Measurements from ENCODE around the gene YTHDF1.

The YTHDF1 gene

GRCh38 chr20:63215101-63216040, 560 bp downstream of the YTHDF1 start:
- no peak for TF ChIP-seq GATA3 (IDR thresholded peaks at IDR 0.05; ENCODE audit: low read depth, low read length)
- no peak for TF ChIP-seq GATA2 (IDR thresholded peaks at IDR 0.05; ENCODE audit: low read depth, low read length)

- TF ChIP-seq GATA3 (IDR thresholded peaks at IDR 0.05; ENCODE audit: low read depth, low read length) (no peak), GATA2 (IDR thresholded peaks at IDR 0.05; ENCODE audit: low read depth, low read length) (no peak)
These were observed 1.4 kb downstream of the YTHDF1 start for GRCh38 chr20:63214514-63214913.

- TF ChIP-seq GATA2 (IDR thresholded peaks at IDR 0.05; ENCODE audit: low read depth, low read length), result no peak
- TF ChIP-seq GATA3 (IDR thresholded peaks at IDR 0.05; ENCODE audit: low read depth, low read length), result no peak
These were observed 3.1 kb downstream of the YTHDF1 start for GRCh38 chr20:63212792-63213191.

DNA sequence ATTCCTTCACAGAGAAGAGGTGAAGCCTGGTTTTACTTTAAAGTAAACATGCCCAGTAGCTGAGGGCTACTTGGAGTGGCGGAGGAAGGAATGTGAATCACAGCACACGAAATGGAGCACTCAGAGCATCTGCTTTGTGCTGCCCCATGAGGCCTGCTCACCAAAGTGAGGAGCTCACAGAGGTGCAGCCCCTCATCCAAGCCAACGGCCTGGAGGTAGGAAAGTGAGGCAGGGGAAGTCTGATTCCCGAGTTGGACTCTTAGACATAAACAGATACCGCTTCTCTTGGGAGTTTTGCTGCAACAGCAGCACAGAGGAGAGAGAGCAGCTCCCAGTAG, 3.6 kb downstream of the YTHDF1 start:
- TF ChIP-seq GATA2 (IDR thresholded peaks at IDR 0.05; ENCODE audit: low read depth, low read length), result no peak
- no peak for TF ChIP-seq GATA3 (IDR thresholded peaks at IDR 0.05; ENCODE audit: low read depth, low read length)

- TF ChIP-seq GATA2 (IDR thresholded peaks at IDR 0.05; ENCODE audit: low read depth, low read length), result no peak
- no peak for TF ChIP-seq GATA3 (IDR thresholded peaks at IDR 0.05; ENCODE audit: low read depth, low read length)
These were observed 5.8 kb downstream of the YTHDF1 start for GRCh38 chr20:63210011-63210605.

DNA sequence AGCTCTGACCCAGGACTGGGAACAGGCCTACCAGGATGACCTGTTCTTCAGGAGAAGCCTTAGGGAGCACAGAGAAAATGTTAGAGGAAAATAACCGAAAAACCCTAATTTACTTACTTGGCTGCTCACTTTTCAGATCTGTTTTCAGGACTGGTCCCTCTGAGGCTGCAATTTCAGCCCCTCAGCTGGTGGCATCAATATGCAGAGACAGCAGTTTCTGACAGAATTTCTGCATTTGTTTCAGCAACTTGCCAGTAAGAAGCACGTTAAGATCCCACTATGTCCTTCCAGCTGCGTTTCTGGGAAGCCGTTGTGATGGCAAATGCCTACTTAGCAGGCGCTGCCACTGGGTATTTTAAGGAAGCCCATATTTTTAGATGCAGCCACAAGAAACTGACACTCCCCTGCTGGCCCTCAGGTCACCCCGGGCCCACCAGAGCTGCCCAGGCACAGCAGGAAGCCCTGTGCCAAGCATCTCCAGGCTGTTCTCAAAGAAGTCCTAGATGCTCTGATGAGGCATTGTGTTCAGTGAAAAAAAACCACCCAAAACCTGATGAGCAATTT, 7.5 kb downstream of the YTHDF1 start:
- TF ChIP-seq GATA2 (IDR thresholded peaks at IDR 0.05; ENCODE audit: low read depth, low read length), result no peak
- no peak for TF ChIP-seq GATA3 (IDR thresholded peaks at IDR 0.05; ENCODE audit: low read depth, low read length)

DNA sequence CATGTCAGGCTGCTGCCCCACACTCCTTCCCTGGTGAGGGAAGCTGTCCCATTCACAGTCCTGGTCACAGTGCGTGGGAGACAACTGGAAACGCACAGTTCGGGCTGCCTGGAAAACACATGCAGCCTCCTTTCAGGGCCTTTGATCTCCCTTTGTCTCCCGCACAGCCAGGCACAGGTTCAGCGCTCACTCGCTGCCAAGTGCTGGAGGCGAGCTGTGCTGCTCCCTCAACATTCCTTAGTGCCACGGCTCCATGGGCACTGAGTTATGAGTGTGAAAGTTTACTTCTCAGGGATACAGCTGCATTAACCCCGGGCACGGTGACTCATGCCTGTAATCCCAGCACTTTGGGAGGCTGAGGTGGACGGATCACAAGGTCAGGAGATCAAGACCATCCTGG, 9.1 kb downstream of the YTHDF1 start:
- TF ChIP-seq GATA2 (IDR thresholded peaks at IDR 0.05; ENCODE audit: low read depth, low read length) (no peak), GATA3 (IDR thresholded peaks at IDR 0.05; ENCODE audit: low read depth, low read length) (no peak)

DNA sequence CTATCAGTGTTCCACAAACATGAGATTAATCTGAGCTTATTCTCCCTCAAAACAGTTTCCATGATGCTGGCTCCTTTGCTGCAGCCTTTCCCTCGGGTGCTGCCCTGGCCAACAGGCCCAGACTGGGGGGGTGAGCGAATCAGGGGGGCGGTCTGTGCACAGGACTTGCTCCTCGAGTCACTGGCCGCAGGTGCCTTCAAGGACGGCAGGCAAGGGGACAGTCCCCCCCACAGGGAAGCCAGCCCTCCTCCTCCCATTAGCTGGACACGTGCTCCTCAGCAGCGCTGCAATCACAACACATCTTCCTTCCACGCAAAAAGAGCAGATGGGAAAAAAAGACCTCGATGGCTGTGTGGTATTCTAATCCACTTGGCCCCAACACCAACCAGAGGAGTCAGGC, 10.0 kb downstream of the YTHDF1 start:
- TF ChIP-seq GATA3 (IDR thresholded peaks at IDR 0.05; ENCODE audit: low read depth, low read length), result no peak
- TF ChIP-seq GATA2 (IDR thresholded peaks at IDR 0.05; ENCODE audit: low read depth, low read length), result no peak

DNA sequence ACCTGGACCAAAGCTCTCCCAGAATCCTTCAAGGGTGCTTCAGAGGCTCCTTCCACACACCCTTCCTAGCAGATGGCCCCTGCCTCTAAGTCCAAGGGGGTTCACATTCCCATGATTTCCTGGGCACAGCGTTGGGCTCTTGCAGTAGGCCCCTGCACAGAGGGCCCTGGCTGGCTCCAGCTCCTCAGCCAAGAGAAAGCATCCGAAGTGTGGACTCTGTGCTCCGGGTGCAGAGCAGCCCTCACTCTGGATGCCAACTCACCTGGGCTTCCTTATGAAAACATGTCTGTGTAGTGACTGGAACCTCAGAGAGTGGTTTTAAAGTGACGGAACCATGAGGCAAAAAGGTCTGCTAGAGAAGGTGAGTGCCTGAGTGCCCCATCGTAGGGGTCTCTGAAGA, 11.6 kb downstream of the YTHDF1 start:
- TF ChIP-seq GATA2 (IDR thresholded peaks at IDR 0.05; ENCODE audit: low read depth, low read length) (no peak), GATA3 (IDR thresholded peaks at IDR 0.05; ENCODE audit: low read depth, low read length) (no peak)

DNA sequence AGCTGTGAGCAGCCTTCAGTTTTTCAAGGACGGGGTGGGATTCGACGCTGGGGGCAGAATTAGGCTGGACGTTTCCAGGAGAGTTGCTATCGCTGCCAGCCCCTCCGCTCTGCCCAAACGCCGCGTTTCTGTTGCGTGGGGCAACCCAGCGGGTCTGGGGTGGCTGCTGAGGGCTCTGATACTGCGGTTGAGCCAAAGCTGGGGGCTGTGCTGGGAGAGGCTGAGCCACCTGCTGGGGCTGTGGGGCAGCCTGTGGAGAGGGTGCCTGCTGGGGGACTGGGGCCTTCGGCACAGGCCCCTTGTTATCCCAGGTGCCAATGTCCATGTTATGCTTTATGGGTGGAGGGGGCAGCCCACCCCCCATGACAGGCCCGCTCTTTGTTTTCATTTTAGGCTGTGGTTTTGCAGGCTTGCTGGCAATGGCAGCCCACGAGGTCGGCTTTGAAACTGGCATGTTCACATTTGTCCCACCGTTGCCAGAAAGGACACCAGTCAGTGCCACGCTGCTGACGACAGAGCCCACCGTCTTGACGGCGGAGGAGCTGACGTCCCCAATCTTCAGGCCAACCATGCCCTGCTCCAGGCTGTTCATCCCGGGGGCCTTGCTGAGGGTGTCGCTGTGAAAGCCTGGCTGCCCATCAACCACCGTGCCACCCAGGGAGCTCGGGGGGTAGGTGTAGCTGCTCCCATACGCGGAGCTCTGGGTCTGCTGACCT, 13.0 kb downstream of the YTHDF1 start:
- no peak for TF ChIP-seq GATA2 (IDR thresholded peaks at IDR 0.05; ENCODE audit: low read depth, low read length)

DNA sequence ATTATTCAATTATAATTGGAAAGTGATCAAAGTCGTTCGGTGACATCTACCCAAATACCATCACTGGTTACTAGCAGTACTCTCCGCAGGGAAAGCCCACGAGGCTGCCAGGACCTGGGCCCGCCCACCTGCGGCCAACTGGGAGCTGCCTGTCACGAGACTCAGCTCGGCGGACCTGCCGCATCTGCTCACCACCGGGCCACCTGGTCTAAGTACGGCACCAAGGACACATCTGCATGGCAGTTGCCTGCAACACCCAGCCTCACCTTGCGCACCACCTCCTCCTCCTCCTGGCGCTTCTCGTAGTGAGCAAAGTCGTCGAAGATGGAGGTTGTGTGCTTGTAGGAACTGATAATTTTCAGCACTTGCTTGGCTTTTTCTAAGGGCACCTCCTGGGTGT, 13.9 kb downstream of the YTHDF1 start:
- TF ChIP-seq GATA3 (IDR thresholded peaks at IDR 0.05; ENCODE audit: low read depth, low read length), result no peak
- TF ChIP-seq GATA2 (IDR thresholded peaks at IDR 0.05; ENCODE audit: low read depth, low read length), result no peak

GRCh38 chr20:63198606-63199005, 17.3 kb downstream of the YTHDF1 start:
- TF ChIP-seq GATA3 (IDR thresholded peaks at IDR 0.05; ENCODE audit: low read depth, low read length), result no peak

GRCh38 chr20:63196768-63197470, 19.0 kb downstream of the YTHDF1 start:
- TF ChIP-seq GATA2 (IDR thresholded peaks at IDR 0.05; ENCODE audit: low read depth, low read length), result no peak
- no peak for TF ChIP-seq GATA3 (IDR thresholded peaks at IDR 0.05; ENCODE audit: low read depth, low read length)

DNA sequence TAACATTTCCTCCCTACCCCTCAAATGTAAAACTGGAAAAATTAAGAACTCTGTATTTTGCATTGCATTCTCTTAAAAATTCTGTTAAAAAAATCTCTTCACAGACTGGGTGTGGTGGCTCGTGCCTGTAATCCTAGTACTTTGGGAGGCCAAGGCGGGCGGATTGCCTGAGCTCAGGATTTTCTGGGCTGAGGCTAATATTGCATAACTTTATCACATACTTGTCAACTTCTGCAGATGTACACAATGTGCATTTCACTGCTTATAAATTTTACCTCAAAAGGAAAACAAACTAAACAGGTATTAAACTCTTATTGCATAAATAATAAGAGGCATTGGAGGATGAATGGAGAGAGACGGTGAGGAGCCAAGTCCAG, 21.1 kb downstream of the YTHDF1 start:
- TF ChIP-seq GATA3 (IDR thresholded peaks at IDR 0.05; ENCODE audit: low read depth, low read length) (no peak), GATA2 (IDR thresholded peaks at IDR 0.05; ENCODE audit: low read depth, low read length) (no peak)
